Endothelial cell of umbilical vein (primary cell): ENCODE results near the gene C17orf100. TPM values are rescaled to one million over a fixed set of nuclear protein-coding genes. Genes with fewer than 3 reads are reported as not detected.

Experiments used
- BruUV-seq: library from RNA; stranded (reverse); fragments of 400-500 nt; replicated peaks from 2 replicates; lab custom pipeline; 2021; lab: Mats Ljungman, UMichigan
- CTCF ChIA-PET: fragments of 300-600, 350-600 bp; sonication (Branson Sonifier 250); formaldehyde crosslinking; loops from one replicate; lab custom pipeline; 2021; ENCODE audit warnings: antibody characterized with exemption, inconsistent platforms; lab: Charles Lee
- POLR2A ChIA-PET: fragments of 300-600, 350-600 bp; sonication (Branson Sonifier 250); formaldehyde crosslinking; loops from one replicate; lab custom pipeline; 2021; ENCODE audit warnings: antibody characterized with exemption, inconsistent platforms; lab: Charles Lee
- DNase-seq: peaks from one replicate; pipeline ENCODE4 v3.0.0-alpha.2; 2011; ENCODE audit warnings: low read depth, low spot score
- FAIRE-seq: peaks from 2 replicates; lab custom pipeline; 2011; peaks lifted over from hg19 to GRCh38; lab: Jason Lieb, UNC
- H2AFZ ChIP-seq: 2 replicates; pipeline ENCODE4 v1.6.0; 2012; ENCODE audit warnings: low read depth, low read length, control low read depth, inconsistent platforms
- H3K27ac ChIP-seq: 2 replicates; pipeline ENCODE4 v1.5.1; 2011; ENCODE audit warnings: low read depth, mild to moderate bottlenecking, control low read depth, low read length, moderate library complexity; ENCODE audit not compliant: insufficient read depth
- H3K27me3 ChIP-seq, 2 experiments: 2 replicates each; pipeline versions ENCODE4 v1.6.0 to v1.6.1; 2011; ENCODE audit warnings: low read length in 2 of 2, mixed read lengths in 1 of 2; ENCODE audit not compliant: control insufficient read depth in 2 of 2, insufficient read depth in 2 of 2
- H3K36me3 ChIP-seq, 2 experiments: 2 replicates in 1 of 2; 3 replicates in 1 of 2; pipeline ENCODE4 v1.5.1; 2011; ENCODE audit warnings: low read length in 2 of 2, mild to moderate bottlenecking in 1 of 2, moderate library complexity in 1 of 2; ENCODE audit not compliant: control insufficient read depth in 2 of 2, insufficient read depth in 2 of 2; ENCODE audit errors: extremely low read depth in 1 of 2
- H3K4me1 ChIP-seq: 3 replicates; pipeline ENCODE4 v1.5.1; 2011; ENCODE audit warnings: mild to moderate bottlenecking, low read length; ENCODE audit not compliant: control insufficient read depth, insufficient read depth; ENCODE audit errors: extremely low read depth
- H3K4me2 ChIP-seq: 2 replicates; pipeline ENCODE4 v1.6.1; 2011; ENCODE audit warnings: low read length, control low read depth, mixed read lengths; ENCODE audit not compliant: insufficient read depth
- H3K4me3 ChIP-seq, 3 experiments: fragments of 200-600 bp in 1 of 3; sonication (generic), shearing (Covaris generic) in 1 of 3; replicated peaks in 1 of 3; 2 replicates each; pipeline ENCODE4 v1.5.1; 2011 to 2016; ENCODE audit warnings: control low read depth in 3 of 3, low read length in 3 of 3, mild to moderate bottlenecking in 2 of 3, inconsistent platforms in 1 of 3, low read depth in 1 of 3, moderate library complexity in 1 of 3; ENCODE audit not compliant: insufficient read depth in 1 of 3
- H3K79me2 ChIP-seq: 2 replicates; pipeline ENCODE4 v1.6.0; 2012; ENCODE audit warnings: low read length, inconsistent platforms; ENCODE audit not compliant: control insufficient read depth, insufficient read depth
- H3K9ac ChIP-seq: replicated peaks from 2 replicates; pipeline ENCODE3; 2011; ENCODE audit warnings: low read length, control low read depth; ENCODE audit not compliant: insufficient read depth; ENCODE audit errors: extremely low read depth
- H3K9me1 ChIP-seq: replicated peaks from 3 replicates; pipeline ENCODE4 v1.6.0; 2011; ENCODE audit warnings: mild to moderate bottlenecking, low read length; ENCODE audit not compliant: control insufficient read depth, insufficient read depth; ENCODE audit errors: extremely low read depth
- H3K9me3 ChIP-seq: replicated peaks from 2 replicates; pipeline ENCODE4 v1.5.1; 2012; ENCODE audit warnings: low read length, inconsistent platforms; ENCODE audit not compliant: control insufficient read depth, insufficient read depth
- H4K20me1 ChIP-seq: replicated peaks from 2 replicates; pipeline ENCODE3; 2011; ENCODE audit warnings: mild to moderate bottlenecking, low read length; ENCODE audit not compliant: control insufficient read depth, insufficient read depth; ENCODE audit errors: extremely low read depth
- CTCF ChIP-seq, 2 donors: IDR thresholded peaks; 1 replicate in 1 of 2; 2 replicates in 1 of 2; pipeline ENCODE4 v1.5.1; 2011; ENCODE audit warnings: low read length in 2 of 2, mild to moderate bottlenecking in 2 of 2, moderate library complexity in 2 of 2, control low read depth in 1 of 2, inconsistent platforms in 1 of 2, low read depth in 1 of 2; ENCODE audit not compliant: insufficient read depth in 1 of 2; ENCODE audit errors: extremely low read depth in 1 of 2
- EZH2 ChIP-seq: IDR thresholded peaks from 2 replicates; pipeline ENCODE4 v1.6.1; 2012; ENCODE audit warnings: borderline replicate concordance, low read depth, mild to moderate bottlenecking, moderate library complexity, low read length, inconsistent platforms; ENCODE audit not compliant: severe bottlenecking
- FOS ChIP-seq: IDR thresholded peaks from 2 replicates; pipeline ENCODE4 v1.6.1; 2011; ENCODE audit warnings: mild to moderate bottlenecking, low read length, moderate library complexity, borderline replicate concordance; ENCODE audit not compliant: insufficient read depth
- GATA2 ChIP-seq: IDR thresholded peaks from 2 replicates; pipeline ENCODE4 v1.7.0; 2011; ENCODE audit warnings: low read depth, mild to moderate bottlenecking, moderate library complexity, mixed read lengths, low read length; ENCODE audit not compliant: insufficient read length, insufficient read depth
- MAX ChIP-seq: IDR thresholded peaks from 2 replicates; pipeline ENCODE4 v1.6.1; 2011; ENCODE audit not compliant: insufficient read depth, insufficient read length
- MYC ChIP-seq: IDR thresholded peaks from one replicate; pipeline ENCODE4 v1.6.1; 2011; ENCODE audit warnings: mild to moderate bottlenecking, low read depth, low read length
- POLR2A ChIP-seq: IDR thresholded peaks from 2 replicates; pipeline ENCODE4 v1.6.1; 2012; ENCODE audit warnings: low read depth, mild to moderate bottlenecking, control low read depth, low read length
- POLR2AphosphoS5 ChIP-seq: IDR thresholded peaks from 2 replicates; pipeline ENCODE4 v1.6.1; 2012; ENCODE audit warnings: low read depth, mild to moderate bottlenecking, control low read depth, low read length, moderate library complexity; ENCODE audit not compliant: insufficient read depth
- dilution Hi-C: fragments of 300-500 bp; cut with MboI; formaldehyde crosslinking; loops from one replicate; pipeline ENCODE4 v1.15.0; 2019; ENCODE audit warnings: low sequenced_read_pairs; ENCODE audit not compliant: extremely low pct_ligation_motif_present
- intact Hi-C: fragments of 100-400 bp; cut with micrococcal nuclease; formaldehyde crosslinking; loops from one replicate; pipeline ENCODE4 v1.10.0; 2022
- polyA plus RNA-seq, 4 experiments: library from polyadenylated mRNA; depleted of rRNA in 3 of 4; stranded (reverse) in 3 of 4; unstranded in 1 of 4; fragments of >200 nt; gene quantifications; 2 replicates each; pipeline versions ENCODE4 v1.2.1 to v1.2.3, GENCODE V29; 2011 to 2012; ENCODE audit warnings: missing spikeins in 1 of 4
- total RNA-seq: library from RNA; stranded (reverse); gene quantifications from 2 replicates; pipeline ENCODE4 v1.2.3, GENCODE V29; 2021

C17orf100 gene
- total and polyA plus RNA-seq, 2 donors (not counting 3 experiments of a cell fraction or from before 2014, with no cell fraction given) = 0.99 to 1.4 TPM

DNA sequence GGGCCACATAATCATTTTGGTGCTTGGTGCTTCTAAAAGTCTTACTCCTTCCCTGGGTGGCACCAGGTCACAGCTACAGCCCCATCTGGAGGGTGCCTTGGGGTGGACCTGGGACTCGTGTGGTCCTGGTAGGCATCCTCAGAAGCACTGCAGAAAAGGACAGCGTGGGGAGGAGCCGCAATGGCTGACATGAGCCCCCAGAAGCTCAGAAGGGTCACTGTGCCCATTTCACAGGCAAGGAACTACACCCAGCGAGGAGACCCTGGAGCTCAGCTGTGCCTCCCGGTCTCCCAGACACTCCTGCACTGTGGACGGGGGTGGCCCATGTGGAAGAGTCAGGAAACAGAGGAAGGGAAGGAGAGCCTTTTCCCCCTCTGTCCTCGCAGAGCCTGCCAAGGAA, 26.4 kb downstream of the C17orf100 start:
- Histone ChIP-seq H3K9ac (no peak overlapping the region), H3K4me1 (no peaks in the 10 kb centered on the region), H3K9me3 (no peaks in the 10 kb centered on the region), H3K27me3 (peaks cover 2 to 7% of the 10 kb centered on the region in 2 experiments), H3K27ac (no peak overlapping the region), H2AFZ (no peak overlapping the region), H3K9me1 (no peaks in the 10 kb centered on the region), H3K79me2 (no peaks in the 10 kb centered on the region), H4K20me1 (no peaks in the 10 kb centered on the region), H3K4me2 (no peak overlapping the region), H3K36me3 (no peaks in the 10 kb centered on the region), H3K4me3 (no peak overlapping the region)
- TF ChIP-seq GATA2 = no peak
- TF ChIP-seq FOS = no peak
- TF ChIP-seq POLR2AphosphoS5 = no peak
- BruUV-seq = no TSS peak
- ChIA-PET POLR2A (no interaction called here), CTCF (interaction anchor here (1.4 kb wide), 2 partner anchors 23 to 233 kb away, joined by 3 to 4 read pairs; no protein-coding TSS in a partner anchor)
- dilution Hi-C loops (no loop called here), intact Hi-C loops (no loop called here)
- FAIRE-seq (no peak), DNase-seq (no peak)

- no peaks in the 10 kb centered on the region for H4K20me1 ChIP-seq
- no peak overlapping the region for H3K4me3 ChIP-seq
- TF ChIP-seq MAX (no peak), POLR2A (no peak), FOS (no peak), GATA2 (no peak), POLR2AphosphoS5 (no peak), CTCF (IDR thresholded peaks at IDR 0.05; ENCODE audit: extremely low read depth in 1 of 2, insufficient read depth in 1 of 2, low read depth in 1 of 2, low read length in 2 of 2) (no peak), EZH2 (no peak), MYC (no peak)
- ChIA-PET CTCF (interaction anchor here (1.3 kb wide), 1 partner anchor 165 kb away, joined by 6 read pairs; no protein-coding TSS in a partner anchor), POLR2A (no interaction called here)
- no peak overlapping the region for H3K27ac ChIP-seq
- peaks cover 2 to 7% of the 10 kb centered on the region in 2 experiments for H3K27me3 ChIP-seq
- FAIRE-seq (no peak), DNase-seq (no peak)
- H3K9me3 ChIP-seq = no peaks in the 10 kb centered on the region
- H3K36me3 ChIP-seq = no peaks in the 10 kb centered on the region
- intact Hi-C loops = no loop called here
- H3K4me2 ChIP-seq = no peak overlapping the region
- H3K4me1 ChIP-seq = no peaks in the 10 kb centered on the region
- H3K79me2 ChIP-seq = no peaks in the 10 kb centered on the region
- H2AFZ ChIP-seq = no peak overlapping the region
- no peak overlapping the region for H3K9ac ChIP-seq
- dilution Hi-C loops = no loop called here
- no TSS peak for BruUV-seq
- H3K9me1 ChIP-seq = no peaks in the 10 kb centered on the region
Observed at GRCh38 chr17:6679241-6679640, 27.7 kb downstream of the C17orf100 start.
